A549 treated with RU486 at 1 μM for 4 hours (cell line): ENCODE measurements around the gene IL27RA. TPM values are rescaled to one million over a fixed set of nuclear protein-coding genes. Genes with fewer than 3 reads are reported as not detected.

Experiments used
- total RNA-seq: library from RNA; stranded (reverse); fragments of 200-300 nt; extraction: Qiagen RNA extraction; gene quantifications from 5 replicates; pipeline ENCODE4 v1.2.3, GENCODE V29; 2022; ENCODE audit warnings: low read depth

The IL27RA gene
- total RNA-seq = 9.2 to 10.6 TPM (median 9.8 TPM) in 5 replicates

DNA sequence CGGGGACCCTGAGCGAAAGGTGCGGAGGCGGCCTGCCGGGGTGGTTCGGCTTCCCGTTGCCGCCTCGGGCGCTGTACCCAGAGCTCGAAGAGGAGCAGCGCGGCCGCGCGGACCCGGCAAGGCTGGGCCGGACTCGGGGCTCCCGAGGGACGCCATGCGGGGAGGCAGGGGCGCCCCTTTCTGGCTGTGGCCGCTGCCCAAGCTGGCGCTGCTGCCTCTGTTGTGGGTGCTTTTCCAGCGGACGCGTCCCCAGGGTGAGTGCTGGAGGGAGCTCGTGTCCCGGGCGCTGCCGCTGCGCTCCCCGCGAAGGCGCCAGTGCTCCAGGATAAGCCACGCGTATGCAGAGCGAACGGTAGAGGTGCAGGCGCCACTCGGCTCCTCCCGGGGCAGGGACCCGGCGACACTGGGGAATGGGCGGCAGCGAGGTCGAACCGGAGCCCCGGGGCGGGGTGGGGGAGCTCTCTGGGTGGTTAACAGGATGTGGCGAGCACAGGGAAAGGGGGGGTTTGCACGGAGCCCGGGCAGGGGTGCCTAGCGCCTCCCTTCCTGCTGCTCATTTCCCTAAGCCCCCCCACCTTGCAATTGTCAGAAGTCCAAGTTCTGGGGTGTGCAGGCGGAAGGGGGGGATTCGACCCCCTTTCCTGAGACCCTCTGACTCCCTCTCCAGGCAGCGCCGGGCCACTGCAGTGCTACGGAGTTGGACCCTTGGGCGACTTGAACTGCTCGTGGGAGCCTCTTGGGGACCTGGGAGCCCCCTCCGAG lies at the start of gene IL27RA:
Gene IL27RA (plus strand): TSS at position 44 of the 762 bp plus-strand sequence. CDS start 111 bp downstream, at position 155.

DNA sequence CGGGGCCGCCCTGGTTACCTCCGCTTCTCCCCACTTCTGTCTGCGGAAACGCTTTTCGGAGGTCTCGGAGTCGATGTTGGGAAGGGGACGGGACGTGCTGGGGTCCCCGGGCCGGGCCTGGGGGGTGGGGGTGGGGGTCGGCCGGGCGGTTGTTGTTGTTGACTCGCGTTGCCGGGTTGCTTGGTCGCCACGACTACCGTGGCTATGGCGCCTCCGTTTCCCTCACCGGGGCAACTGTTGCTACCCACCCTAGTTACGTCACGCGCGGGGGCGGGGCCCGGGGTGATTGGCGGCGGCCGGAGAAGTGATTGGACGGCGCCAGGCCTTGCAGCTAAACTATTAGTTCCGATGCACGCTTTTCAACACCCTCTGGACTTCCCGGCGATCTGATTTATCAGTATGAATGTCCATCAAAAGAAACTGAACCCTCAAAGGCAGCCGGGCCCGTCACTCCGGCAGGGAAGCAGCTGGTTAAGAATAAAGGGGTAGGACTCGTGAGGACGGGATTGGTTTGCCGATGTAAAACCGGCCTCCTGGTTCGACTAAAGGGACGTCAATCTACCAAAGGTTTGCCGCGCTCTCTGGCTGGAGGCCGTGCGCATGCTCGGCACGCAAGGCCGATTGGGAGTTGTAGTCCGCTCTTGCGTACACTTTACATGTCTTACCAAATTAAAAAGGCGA lies 25.3 kb upstream of the IL27RA start, which contains the start of gene RFX1:
Gene RFX1 (minus strand): TSS at position 236 of the 681 bp plus-strand sequence. CDS start 12,477 bp downstream, outside the sequence.

DNA sequence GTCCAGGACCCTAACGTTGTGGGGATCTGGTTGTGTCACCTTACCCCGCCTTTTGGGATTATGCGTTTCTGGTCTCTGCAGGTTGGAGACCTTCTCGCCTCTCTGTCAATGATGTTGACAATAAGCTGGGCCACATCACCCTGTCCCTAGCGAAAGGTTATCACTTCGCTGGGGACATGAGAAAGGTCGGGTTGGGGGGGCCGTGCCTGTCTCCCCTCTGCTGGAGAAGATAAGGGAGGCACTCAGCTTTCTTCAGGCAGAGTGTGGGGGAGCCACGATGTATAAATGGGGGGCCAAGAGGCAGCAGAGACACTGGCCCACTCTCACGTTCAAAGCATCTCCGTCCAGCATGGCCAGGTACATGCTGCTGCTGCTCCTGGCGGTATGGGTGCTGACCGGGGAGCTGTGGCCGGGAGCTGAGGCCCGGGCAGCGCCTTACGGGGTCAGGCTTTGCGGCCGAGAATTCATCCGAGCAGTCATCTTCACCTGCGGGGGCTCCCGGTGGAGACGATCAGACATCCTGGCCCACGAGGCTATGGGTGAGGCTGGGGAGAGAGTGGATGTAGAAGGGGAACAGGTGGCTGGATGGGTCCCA lies 3.6 kb upstream of the IL27RA start, which contains the start of gene RLN3:
Gene RLN3 (plus strand): TSS at position 293 of the 595 bp plus-strand sequence. CDS start 57 bp downstream, at position 350.

DNA sequence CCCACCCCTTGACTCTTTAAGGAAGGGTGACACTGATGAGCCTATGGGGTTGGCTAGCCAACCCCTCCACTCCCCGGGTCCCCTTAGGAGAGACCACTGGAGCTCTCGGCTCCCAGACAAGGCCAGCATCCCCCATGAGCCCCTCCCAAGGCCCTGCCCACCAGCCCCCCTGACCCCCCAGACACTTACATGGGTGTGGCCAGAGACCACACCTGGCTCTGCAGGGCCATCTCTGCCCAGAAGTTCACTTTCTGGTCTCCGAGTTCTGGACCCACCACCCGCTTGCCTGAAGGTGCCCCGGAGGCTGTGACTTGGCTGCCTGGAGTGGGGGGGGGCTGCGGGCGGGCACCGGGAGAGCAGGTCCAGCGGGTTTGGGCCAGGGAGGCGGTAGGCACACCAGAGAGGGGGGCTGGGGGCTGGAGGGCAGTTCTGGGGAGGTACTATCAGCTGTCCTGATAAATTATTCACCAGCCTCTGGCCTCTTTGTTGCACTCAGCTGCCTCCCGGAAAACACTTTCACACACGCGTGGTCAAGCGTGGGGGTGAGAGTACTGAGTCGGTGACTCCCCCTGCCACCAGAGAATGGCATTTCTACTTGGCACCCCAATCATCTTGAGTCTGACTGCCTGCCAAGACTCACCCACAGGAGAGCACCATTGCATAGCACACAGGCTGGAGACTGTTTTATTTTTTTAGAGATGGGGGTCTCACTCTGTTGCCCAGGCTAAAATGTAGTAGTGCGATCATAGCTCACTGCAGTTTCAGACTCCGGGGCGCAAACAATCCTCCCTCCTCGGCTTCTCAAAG lies 30.4 kb downstream of the IL27RA start, which contains the start of gene PALM3:
Gene PALM3 (minus strand): TSS at position 326 of the 807 bp plus-strand sequence. CDS start 96 bp downstream, at position 230.

DNA sequence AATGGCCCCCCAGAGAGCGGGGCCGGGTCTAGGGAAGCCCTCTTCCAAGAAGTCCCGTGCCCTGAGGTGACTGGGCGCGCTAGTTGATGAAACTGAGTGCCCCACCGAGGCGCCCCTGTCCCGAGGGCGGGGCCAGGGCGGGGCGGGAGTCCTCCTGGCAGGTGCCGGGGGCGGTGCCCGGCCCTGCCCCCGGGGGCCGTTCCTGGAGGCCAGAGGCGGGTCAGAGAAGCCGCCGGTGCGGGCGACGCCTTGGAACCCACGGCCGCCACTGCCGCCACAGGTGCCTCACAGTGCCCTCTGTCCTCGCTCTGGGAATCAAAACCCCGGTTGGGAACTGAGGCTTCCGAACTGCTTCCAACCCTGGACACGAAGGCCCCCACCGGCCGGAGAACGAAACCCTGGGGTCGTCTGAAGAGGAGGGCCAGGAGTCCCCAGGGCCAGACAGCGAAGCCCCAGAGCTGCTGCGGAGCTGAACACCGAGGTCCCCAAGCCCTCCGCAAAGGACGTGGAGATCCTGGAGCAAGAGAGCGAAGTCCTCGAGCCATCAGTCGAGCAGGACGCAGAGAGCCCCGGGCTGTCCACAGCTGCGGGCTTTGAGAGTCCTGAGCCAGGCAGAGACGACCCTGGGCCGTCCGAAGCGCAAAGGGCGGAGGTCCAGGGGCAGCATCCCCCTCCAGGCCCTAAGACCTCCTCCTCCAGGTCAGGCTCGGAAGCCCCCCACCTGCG lies 41.1 kb downstream of the IL27RA start, which contains the start of gene MISP3:
Gene MISP3 (plus strand): TSS at position 252 of the 726 bp plus-strand sequence. CDS start 524 bp downstream, outside the sequence.

DNA sequence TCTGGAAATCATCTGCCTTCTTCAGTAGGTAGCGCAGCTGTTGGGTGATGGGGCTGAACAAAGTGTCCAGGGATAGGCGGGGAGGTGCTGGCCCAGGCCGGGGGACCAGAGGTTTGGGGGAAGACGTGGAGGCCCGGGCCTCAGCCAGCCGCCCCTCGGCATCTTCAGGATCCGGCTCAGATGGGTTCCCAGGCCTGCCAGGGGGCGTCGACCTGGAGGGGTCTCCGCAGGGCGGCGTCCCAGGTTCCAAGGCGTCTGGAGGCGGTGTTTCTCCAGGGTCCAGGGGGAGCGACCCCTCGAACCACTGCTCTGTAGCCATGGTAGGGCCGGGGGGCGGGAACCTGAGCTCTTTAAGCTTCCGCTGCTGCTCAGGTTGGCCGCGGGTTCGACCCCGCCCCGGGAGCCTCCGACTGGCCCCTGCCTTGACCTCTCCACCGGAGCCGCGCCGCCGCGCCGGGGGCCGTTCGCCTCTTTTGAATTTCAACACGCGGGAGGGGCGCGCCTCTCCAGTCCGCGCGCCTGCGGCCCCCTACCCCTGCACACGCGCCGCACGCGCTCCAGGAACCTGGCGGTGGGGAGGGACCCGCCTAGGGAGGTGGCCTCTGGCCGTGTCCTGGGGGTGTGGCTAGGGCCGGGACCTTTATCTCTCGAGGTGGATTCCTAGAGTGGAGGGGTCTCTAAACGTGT lies 53.9 kb downstream of the IL27RA start, which contains the start of gene C19orf67:
Gene C19orf67 (minus strand): TSS at position 475 of the 687 bp plus-strand sequence. CDS start 156 bp downstream, at position 319.

DNA sequence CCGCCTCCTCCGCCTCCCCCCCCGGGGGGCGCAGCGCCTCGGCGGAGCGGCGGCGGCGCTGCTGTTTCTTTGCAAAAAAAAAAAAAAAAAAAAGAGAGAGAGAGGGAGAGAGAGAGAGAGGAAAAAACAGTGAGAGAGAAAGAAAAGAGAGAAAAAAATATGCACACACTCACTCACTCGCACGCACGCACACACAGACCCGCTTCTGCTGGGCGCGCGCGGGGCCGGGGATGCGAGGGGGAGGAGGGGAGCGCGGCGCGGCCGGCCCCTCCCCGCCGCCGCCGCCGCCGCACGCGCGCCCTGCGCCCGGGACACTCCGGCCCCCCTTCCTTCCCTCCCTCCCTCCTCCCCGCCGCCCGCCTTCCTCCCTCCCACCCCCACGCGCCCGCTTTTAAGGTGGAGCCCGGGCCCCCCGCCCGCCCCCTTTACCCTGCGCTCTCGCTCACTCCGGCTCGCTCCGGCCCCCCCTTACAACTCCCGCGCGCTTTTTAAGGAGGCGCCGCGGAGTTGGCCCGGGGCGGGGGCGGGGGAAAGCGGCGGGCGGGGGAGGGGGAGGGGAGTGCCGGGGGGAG lies 59.0 kb downstream of the IL27RA start, which contains the start of gene SAMD1:
Gene SAMD1 (minus strand): TSS at position 243 of the 572 bp plus-strand sequence.

Other genes starting within 250 kb of the IL27RA start
- gene ZSWIM4, start 236.3 kb upstream of the IL27RA start, total RNA-seq = 5.3 to 8.7 TPM (median 8.0 TPM) in 5 replicates
- gene NANOS3, start 154.6 kb upstream of the IL27RA start, total RNA-seq = 1.3 to 4.2 TPM (median 2.6 TPM) in 5 replicates
- 0.16 to 0.62 TPM (median 0.39 TPM) in 5 replicates for gene BRME1, start 125.6 kb upstream of the IL27RA start, total RNA-seq
- 7.6 to 10.6 TPM (median 9.4 TPM) in 5 replicates for gene CC2D1A, start 125.6 kb upstream of the IL27RA start, total RNA-seq
- 0.49 to 1.2 TPM (median 0.80 TPM) in 5 replicates for gene PODNL1, start 93.3 kb upstream of the IL27RA start, total RNA-seq
- gene DCAF15, start 79.3 kb upstream of the IL27RA start, total RNA-seq = 13.5 to 21.8 TPM (median 19.8 TPM) in 5 replicates
- gene RFX1, start 25.4 kb upstream of the IL27RA start, total RNA-seq = 3.1 to 6.5 TPM (median 5.4 TPM) in 5 replicates
- gene RLN3, start 3.6 kb upstream of the IL27RA start, total RNA-seq = not detected in 5 replicates
- 1.3 to 2.6 TPM (median 1.9 TPM) in 5 replicates for gene PALM3, start 30.3 kb downstream of the IL27RA start, total RNA-seq
- gene MISP3, start 41.0 kb downstream of the IL27RA start, total RNA-seq = 2.2 to 4.8 TPM (median 4.3 TPM) in 5 replicates
- gene C19orf67, start 54.0 kb downstream of the IL27RA start, total RNA-seq = not detected in 5 replicates
- 30.5 to 45.6 TPM (median 39.2 TPM) in 5 replicates for gene SAMD1, start 59.0 kb downstream of the IL27RA start, total RNA-seq
- 31.1 to 34.9 TPM (median 33.2 TPM) in 5 replicates for gene PRKACA, start 86.0 kb downstream of the IL27RA start, total RNA-seq
- 29.7 to 37.1 TPM (median 33.0 TPM) in 5 replicates for gene ASF1B, start 104.8 kb downstream of the IL27RA start, total RNA-seq
- 2.2 to 2.9 TPM (median 2.8 TPM) in 5 replicates for gene ADGRL1, start 174.4 kb downstream of the IL27RA start, total RNA-seq